Kidney (tissue), 14 donors: ENCODE data around the gene MYO16. TPM values are rescaled to one million over a fixed set of nuclear protein-coding genes. Genes with fewer than 3 reads are reported as not detected.

Source experiments
- DNase-seq, 5 donors: peaks; one replicate each; pipeline ENCODE4 v3.0.0-alpha.2; 2013 to 2020
- FAIRE-seq: peaks from 2 replicates; lab custom pipeline; 2012; peaks lifted over from hg19 to GRCh38; lab: Jason Lieb, UNC
- H3K27ac ChIP-seq, 2 donors: one replicate each; pipeline ENCODE4 v1.7.0; 2013; ENCODE audit warnings: low read depth in 2 of 2, low read length in 2 of 2, inconsistent platforms in 1 of 2
- H3K27me3 ChIP-seq: one replicate; pipeline ENCODE4 v1.7.1; 2013; ENCODE audit warnings: low read length, inconsistent platforms; ENCODE audit not compliant: control insufficient read depth, insufficient read depth
- H3K36me3 ChIP-seq, 3 donors: one replicate each; pipeline versions ENCODE4 v1.7.0 to v1.7.1; 2013; ENCODE audit warnings: low read length in 3 of 3, control low read depth in 1 of 3, inconsistent platforms in 1 of 3; ENCODE audit not compliant: insufficient read depth in 3 of 3, control insufficient read depth in 2 of 3
- H3K4me1 ChIP-seq, 3 donors: one replicate each; pipeline versions ENCODE4 v1.7.0 to v1.7.1; 2013; ENCODE audit warnings: low read length in 3 of 3, inconsistent platforms in 1 of 3, low read depth in 1 of 3; ENCODE audit not compliant: control insufficient read depth in 2 of 3, insufficient read depth in 2 of 3
- H3K4me3 ChIP-seq, 3 donors: one replicate each; pipeline versions ENCODE4 v1.7.0 to v1.8.1; 2013; ENCODE audit warnings: low read length in 3 of 3, control low read depth in 1 of 3, inconsistent platforms in 1 of 3
- H3K9ac ChIP-seq, 3 donors: one replicate each; pipeline versions ENCODE4 v1.7.0 to v1.7.1; 2013; ENCODE audit warnings: low read length in 3 of 3, control low read depth in 1 of 3, inconsistent platforms in 1 of 3
- H3K9me3 ChIP-seq, 3 donors: one replicate each; pipeline versions ENCODE4 v1.7.0 to v1.7.1; 2013; ENCODE audit warnings: low read length in 3 of 3, control low read depth in 1 of 3, inconsistent platforms in 1 of 3; ENCODE audit not compliant: control insufficient read depth in 2 of 3, insufficient read depth in 1 of 3
- CTCF ChIP-seq: IDR thresholded peaks from 3 replicates; pipeline ENCODE4 v1.5.1; 2012; ENCODE audit warnings: mild to moderate bottlenecking, moderate library complexity, borderline replicate concordance; ENCODE audit not compliant: insufficient read depth; ENCODE audit errors: extremely low read depth
- intact Hi-C: fragments of 100-400 bp; cut with DNase I; formaldehyde crosslinking; loops from one replicate; pipeline ENCODE4 v1.11.1; 2022
- polyA plus RNA-seq: library from polyadenylated mRNA; stranded (reverse); fragments of 350-450 nt; fragmentation: Illumina TruSeq; extraction: RNeasy Lipid Tissue Mini Kit (QIAGEN cat#74804); gene quantifications from one replicate; pipeline ENCODE4 v1.2.3, GENCODE V29; 2014; ENCODE audit warnings: low read depth, low replicate concordance; ENCODE audit not compliant: insufficient read depth
- total RNA-seq: library from RNA; stranded (reverse); fragmentation: NEBNext Ultra II Directional; extraction: Animal tissue kit (Norgen Biotek cat#: 25700); gene quantifications from one replicate; pipeline ENCODE4 v1.2.1, GENCODE V29; 2021
- donor health status: control.
- donor health status: control.
- donor health status: control.
- donor health status: control.
- donor health status: control.
- donor health status: DM: yes; HTN: yes; CAD: no.
- donor health status: Normal renal cell carcinoma (clear cell type).

MYO16 gene
- total and polyA plus RNA-seq, 2 donors from 2014 or later, result 0.22 to 0.43 TPM

GRCh38 chr13:108725471-108725870 lies 96.1 kb downstream of the MYO16 start:
- H3K4me1 ChIP-seq, result no peaks in the 10 kb centered on the region
- no peak overlapping the region for H3K9ac ChIP-seq
- TF ChIP-seq CTCF, result no peak
- H3K27ac ChIP-seq, result no peak overlapping the region
- no peaks in the 10 kb centered on the region for H3K9me3 ChIP-seq
- no peaks in the 10 kb centered on the region for H3K27me3 ChIP-seq
- DNase-seq (no peak), FAIRE-seq (no peak)
- H3K36me3 ChIP-seq, result no peaks in the 10 kb centered on the region
- intact Hi-C loops, result no loop called here
- H3K4me3 ChIP-seq, result no peak overlapping the region

GRCh38 chr13:108728370-108728769 lies 99.0 kb downstream of the MYO16 start:
- H3K4me1 ChIP-seq, result no peaks in the 10 kb centered on the region
- no peak overlapping the region for H3K9ac ChIP-seq
- TF ChIP-seq CTCF, result no peak
- H3K27me3 ChIP-seq, result no peaks in the 10 kb centered on the region
- DNase-seq, result no peak
- H3K9me3 ChIP-seq, result no peaks in the 10 kb centered on the region
- no peaks in the 10 kb centered on the region for H3K36me3 ChIP-seq
- no peak for FAIRE-seq
- no peak overlapping the region for H3K4me3 ChIP-seq
- intact Hi-C loops, result no loop called here
- no peak overlapping the region for H3K27ac ChIP-seq

GRCh38 chr13:108733022-108733560 lies 103.7 kb downstream of the MYO16 start:
- no peak for TF ChIP-seq CTCF
- intact Hi-C loops, result no loop called here
- Histone ChIP-seq H3K9ac (no peak overlapping the region), H3K9me3 (no peaks in the 10 kb centered on the region), H3K27ac (no peak overlapping the region), H3K27me3 (no peaks in the 10 kb centered on the region), H3K36me3 (no peaks in the 10 kb centered on the region), H3K4me1 (no peaks in the 10 kb centered on the region), H3K4me3 (no peak overlapping the region)
- no peak for DNase-seq
- FAIRE-seq, result no peak

GRCh38 chr13:108734676-108735075 lies 105.3 kb downstream of the MYO16 start:
- H3K9me3 ChIP-seq, result no peaks in the 10 kb centered on the region
- no peaks in the 10 kb centered on the region for H3K27me3 ChIP-seq
- no peak overlapping the region for H3K27ac ChIP-seq
- H3K9ac ChIP-seq, result no peak overlapping the region
- no peaks in the 10 kb centered on the region for H3K4me1 ChIP-seq
- intact Hi-C loops, result no loop called here
- DNase-seq, result no peak
- TF ChIP-seq CTCF, result no peak
- H3K4me3 ChIP-seq, result no peak overlapping the region
- no peaks in the 10 kb centered on the region for H3K36me3 ChIP-seq
- no peak for FAIRE-seq
